ENCODE data around the gene TXNDC11. TPM values are rescaled to one million over a fixed set of nuclear protein-coding genes. Genes with fewer than 3 reads are reported as not detected.
A peak's percentile ranks its signal among the peaks of the same experiment; 100 is the strongest.

The TXNDC11 gene
- total and polyA plus RNA-seq, 5 donors: 22.0 to 29.4 (median 24.6) TPM

GRCh38 chr16:11719171-11719570 lies 23.5 kb downstream of the TXNDC11 start:
- no peaks in the 10 kb centered on the region for H3K9me3 ChIP-seq (ENCODE audit: control insufficient read depth, low read length)
- no peak for DNase-seq
- H3K27ac ChIP-seq (ENCODE audit: low read length): no peak overlapping the region
- no peak for ATAC-seq
- no peak overlapping the region for H3K4me3 ChIP-seq (ENCODE audit: low read length)
- H3K4me1 ChIP-seq (ENCODE audit: control insufficient read depth, insufficient read depth, low read length): no peaks in the 10 kb centered on the region
- intact Hi-C loops (cut with DNase I): loop anchor here in 3 of 4 donors (5.0 to 10.0 kb wide), 2 partner anchors 184 to 322 kb away; no protein-coding TSS in a partner anchor
- no peaks in the 10 kb centered on the region for H3K27me3 ChIP-seq (ENCODE audit: control insufficient read depth, insufficient read depth)

GRCh38 chr16:11717811-11718210 lies 24.8 kb downstream of the TXNDC11 start:
- Histone ChIP-seq H3K4me1 (ENCODE audit: control insufficient read depth, insufficient read depth, low read length) (no peaks in the 10 kb centered on the region), H3K4me3 (ENCODE audit: low read length) (no peak overlapping the region), H3K27ac (ENCODE audit: low read length) (no peak overlapping the region), H3K9me3 (ENCODE audit: control insufficient read depth, low read length) (no peaks in the 10 kb centered on the region), H3K27me3 (ENCODE audit: control insufficient read depth, insufficient read depth) (no peaks in the 10 kb centered on the region)
- DNase-seq (no peak), ATAC-seq (no peak)
- 75% methylated on average over 5 of the region's 5 CpGs for WGBS
- intact Hi-C loops (cut with DNase I): loop anchor here in 3 of 4 donors (5.0 to 10.0 kb wide), 2 partner anchors 183 to 321 kb away; no protein-coding TSS in a partner anchor

GRCh38 chr16:11716336-11716735 lies 26.3 kb downstream of the TXNDC11 start:
- intact Hi-C loops (cut with DNase I): loop anchor here in 3 of 4 donors (5.0 to 10.0 kb wide), 2 partner anchors 182 to 319 kb away; no protein-coding TSS in a partner anchor
- no peak overlapping the region for H3K27ac ChIP-seq (ENCODE audit: low read length)
- H3K4me1 ChIP-seq (ENCODE audit: control insufficient read depth, insufficient read depth, low read length): no peaks in the 10 kb centered on the region
- H3K9me3 ChIP-seq (ENCODE audit: control insufficient read depth, low read length): no peaks in the 10 kb centered on the region
- ATAC-seq (no peak), DNase-seq (no peak)
- H3K27me3 ChIP-seq (ENCODE audit: control insufficient read depth, insufficient read depth): no peaks in the 10 kb centered on the region
- H3K4me3 ChIP-seq (ENCODE audit: low read length): no peak overlapping the region

- ATAC-seq (no peak), DNase-seq (no peak)
- intact Hi-C loops (cut with DNase I): loop anchor here in 3 of 4 donors (5.0 to 10.0 kb wide), 2 partner anchors 181 to 318 kb away; no protein-coding TSS in a partner anchor
- Histone ChIP-seq H3K9me3 (ENCODE audit: control insufficient read depth, low read length) (no peaks in the 10 kb centered on the region), H3K27me3 (ENCODE audit: control insufficient read depth, insufficient read depth) (no peaks in the 10 kb centered on the region), H3K4me3 (ENCODE audit: low read length) (no peak overlapping the region), H3K4me1 (ENCODE audit: control insufficient read depth, insufficient read depth, low read length) (no peaks in the 10 kb centered on the region), H3K27ac (ENCODE audit: low read length) (no peak overlapping the region)
- WGBS: 90% methylated on average over 8 of the region's 8 CpGs
Measured at GRCh38 chr16:11715246-11715947, 27.3 kb downstream of the TXNDC11 start.

GRCh38 chr16:11712122-11712521 lies 30.5 kb downstream of the TXNDC11 start:
- H3K4me3 ChIP-seq (ENCODE audit: low read length): no peak overlapping the region
- H3K27ac ChIP-seq (ENCODE audit: low read length): no peak overlapping the region
- WGBS: 98% methylated on average over 3 of the region's 3 CpGs
- intact Hi-C loops (cut with DNase I): loop anchor here in 3 of 4 donors (5.0 to 10.0 kb wide), 4 partner anchors 177 to 315 kb away; no protein-coding TSS in a partner anchor
- no peaks in the 10 kb centered on the region for H3K27me3 ChIP-seq (ENCODE audit: control insufficient read depth, insufficient read depth)
- no peaks in the 10 kb centered on the region for H3K9me3 ChIP-seq (ENCODE audit: control insufficient read depth, low read length)
- DNase-seq (no peak), ATAC-seq (no peak)
- H3K4me1 ChIP-seq (ENCODE audit: control insufficient read depth, insufficient read depth, low read length): no peaks in the 10 kb centered on the region

- intact Hi-C loops (cut with DNase I): loop anchor here in 3 of 4 donors (5.0 to 10.0 kb wide), 4 partner anchors 177 to 314 kb away; no protein-coding TSS in a partner anchor
- no peak overlapping the region for H3K4me3 ChIP-seq (ENCODE audit: low read length)
- no peaks in the 10 kb centered on the region for H3K4me1 ChIP-seq (ENCODE audit: control insufficient read depth, insufficient read depth, low read length)
- no peak for DNase-seq
- no peaks in the 10 kb centered on the region for H3K27me3 ChIP-seq (ENCODE audit: control insufficient read depth, insufficient read depth)
- ATAC-seq: no peak
- H3K9me3 ChIP-seq (ENCODE audit: control insufficient read depth, low read length): no peaks in the 10 kb centered on the region
- WGBS: 83% methylated on average over 4 of the region's 4 CpGs
- H3K27ac ChIP-seq (ENCODE audit: low read length): no peak overlapping the region
Measured at GRCh38 chr16:11711662-11712061, 31.0 kb downstream of the TXNDC11 start.

GRCh38 chr16:11708421-11708820 lies 34.2 kb downstream of the TXNDC11 start:
- DNase-seq (no peak), ATAC-seq (no peak)
- H3K27me3 ChIP-seq (ENCODE audit: control insufficient read depth, insufficient read depth): no peaks in the 10 kb centered on the region
- H3K4me3 ChIP-seq (ENCODE audit: low read length): no peak overlapping the region
- H3K4me1 ChIP-seq (ENCODE audit: control insufficient read depth, insufficient read depth, low read length): no peaks in the 10 kb centered on the region
- intact Hi-C loops (cut with DNase I): no loop called here
- no peak overlapping the region for H3K27ac ChIP-seq (ENCODE audit: low read length)
- WGBS: 75% methylated on average over 1 of the region's 1 CpG
- no peaks in the 10 kb centered on the region for H3K9me3 ChIP-seq (ENCODE audit: control insufficient read depth, low read length)

- no peak for DNase-seq
- no peaks in the 10 kb centered on the region for H3K4me1 ChIP-seq (ENCODE audit: control insufficient read depth, insufficient read depth, low read length)
- no peak overlapping the region for H3K27ac ChIP-seq (ENCODE audit: low read length)
- intact Hi-C loops (cut with DNase I): no loop called here
- no peak overlapping the region for H3K4me3 ChIP-seq (ENCODE audit: low read length)
- WGBS: 95% methylated on average over 4 of the region's 4 CpGs
- H3K27me3 ChIP-seq (ENCODE audit: control insufficient read depth, insufficient read depth): no peaks in the 10 kb centered on the region
- no peaks in the 10 kb centered on the region for H3K9me3 ChIP-seq (ENCODE audit: control insufficient read depth, low read length)
- ATAC-seq: no peak
Measured at GRCh38 chr16:11707679-11708197, 34.9 kb downstream of the TXNDC11 start.

GRCh38 chr16:11706180-11706742 lies 36.4 kb downstream of the TXNDC11 start:
- intact Hi-C loops (cut with DNase I): no loop called here
- peak; percentile 92 to 95 for ATAC-seq
- H3K27ac ChIP-seq (ENCODE audit: low read length): peak overlapping the region; percentile 52
- WGBS: 65% methylated on average over 5 of the region's 5 CpGs
- H3K9me3 ChIP-seq (ENCODE audit: control insufficient read depth, low read length): no peaks in the 10 kb centered on the region
- no peak overlapping the region for H3K4me3 ChIP-seq (ENCODE audit: low read length)
- H3K27me3 ChIP-seq (ENCODE audit: control insufficient read depth, insufficient read depth): no peaks in the 10 kb centered on the region
- no peaks in the 10 kb centered on the region for H3K4me1 ChIP-seq (ENCODE audit: control insufficient read depth, insufficient read depth, low read length)
- DNase-seq: peak in 2 of 3 donors; percentile 27 to 57

GRCh38 chr16:11705311-11706025 lies 37.2 kb downstream of the TXNDC11 start:
- ATAC-seq: no peak
- H3K9me3 ChIP-seq (ENCODE audit: control insufficient read depth, low read length): no peaks in the 10 kb centered on the region
- H3K27ac ChIP-seq (ENCODE audit: low read length): no peak overlapping the region
- intact Hi-C loops (cut with DNase I): no loop called here
- H3K4me1 ChIP-seq (ENCODE audit: control insufficient read depth, insufficient read depth, low read length): peaks cover 3% of the 10 kb centered on the region
- no peak for DNase-seq
- no peaks in the 10 kb centered on the region for H3K27me3 ChIP-seq (ENCODE audit: control insufficient read depth, insufficient read depth)
- H3K4me3 ChIP-seq (ENCODE audit: low read length): no peak overlapping the region
- 41% methylated on average over 6 of the region's 6 CpGs for WGBS
